Measurements from ENCODE around the gene KRTAP4-7.
"Not testable (repeated sequence)": the region's sequence is repeated elsewhere in the genome, so short reads cannot be mapped to it uniquely, and the experiment has no call there.

Gene KRTAP4-7

DNA sequence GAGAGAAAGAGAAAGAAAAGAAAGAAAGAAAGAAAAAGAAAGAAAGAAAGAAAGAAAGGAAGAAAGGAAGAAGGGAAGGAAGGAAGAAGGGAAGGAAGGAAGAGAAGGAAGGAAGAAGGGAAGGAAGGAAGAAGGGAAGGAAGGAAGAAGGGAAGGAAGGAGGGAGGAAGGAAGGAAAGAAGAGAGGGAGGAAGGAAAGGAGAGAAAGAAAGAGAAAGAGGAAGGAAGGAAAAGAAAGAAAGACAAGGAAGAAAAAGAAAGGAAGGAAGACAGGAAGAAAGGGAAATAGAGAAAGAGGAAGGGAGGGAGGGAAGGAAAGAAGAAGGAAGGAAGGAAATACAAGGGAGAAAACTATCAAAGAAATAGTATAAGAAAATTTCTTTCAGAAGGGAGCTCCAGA lies 7.2 kb upstream of the KRTAP4-7 start:
- TF ChIP-seq, protein P1, sequence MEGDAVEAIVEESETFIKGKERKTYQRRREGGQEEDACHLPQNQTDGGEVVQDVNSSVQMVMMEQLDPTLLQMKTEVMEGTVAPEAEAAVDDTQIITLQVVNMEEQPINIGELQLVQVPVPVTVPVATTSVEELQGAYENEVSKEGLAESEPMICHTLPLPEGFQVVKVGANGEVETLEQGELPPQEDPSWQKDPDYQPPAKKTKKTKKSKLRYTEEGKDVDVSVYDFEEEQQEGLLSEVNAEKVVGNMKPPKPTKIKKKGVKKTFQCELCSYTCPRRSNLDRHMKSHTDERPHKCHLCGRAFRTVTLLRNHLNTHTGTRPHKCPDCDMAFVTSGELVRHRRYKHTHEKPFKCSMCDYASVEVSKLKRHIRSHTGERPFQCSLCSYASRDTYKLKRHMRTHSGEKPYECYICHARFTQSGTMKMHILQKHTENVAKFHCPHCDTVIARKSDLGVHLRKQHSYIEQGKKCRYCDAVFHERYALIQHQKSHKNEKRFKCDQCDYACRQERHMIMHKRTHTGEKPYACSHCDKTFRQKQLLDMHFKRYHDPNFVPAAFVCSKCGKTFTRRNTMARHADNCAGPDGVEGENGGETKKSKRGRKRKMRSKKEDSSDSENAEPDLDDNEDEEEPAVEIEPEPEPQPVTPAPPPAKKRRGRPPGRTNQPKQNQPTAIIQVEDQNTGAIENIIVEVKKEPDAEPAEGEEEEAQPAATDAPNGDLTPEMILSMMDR (IDR thresholded peaks at IDR 0.05; ENCODE audit: extremely low read depth, missing control alignments) = no peak
- DNase-seq (ENCODE audit: low spot score) = no peak

- TF ChIP-seq, protein P1 (IDR thresholded peaks at IDR 0.05; ENCODE audit: extremely low read depth, missing control alignments) = no peak
- no peak for DNase-seq (ENCODE audit: low spot score)
These were observed 1.3 kb upstream of the KRTAP4-7 start for GRCh38 chr17:41082626-41083025.

DNA sequence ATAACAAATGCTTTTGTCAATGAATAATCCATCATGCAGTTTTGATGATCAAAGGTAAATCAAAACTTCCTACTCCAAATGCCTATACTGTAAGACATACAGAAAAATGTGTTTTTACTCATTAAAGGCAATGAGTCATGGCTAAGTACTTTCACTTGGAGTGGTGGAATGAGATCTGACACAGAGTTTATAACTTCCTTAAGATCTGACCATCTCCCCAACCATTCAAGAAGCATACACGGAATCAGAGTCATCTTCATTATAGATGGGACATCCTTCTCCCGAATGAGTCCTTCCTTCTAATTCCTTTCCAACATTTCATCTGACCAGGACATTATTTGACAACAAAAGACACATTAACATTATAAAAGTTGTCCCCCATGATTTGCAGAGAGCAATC lies 523 bp upstream of the KRTAP4-7 start:
- DNase-seq (ENCODE audit: low spot score) = not testable (repeated sequence)

GRCh38 chr17:41088760-41089352 lies 4.9 kb downstream of the KRTAP4-7 start:
- DNase-seq (ENCODE audit: low spot score) = not testable (repeated sequence)

GRCh38 chr17:41096055-41096454 lies 12.1 kb downstream of the KRTAP4-7 start:
- TF ChIP-seq, protein P1 (IDR thresholded peaks at IDR 0.05; ENCODE audit: extremely low read depth, missing control alignments) = no peak
- no peak for DNase-seq (ENCODE audit: low spot score)

DNA sequence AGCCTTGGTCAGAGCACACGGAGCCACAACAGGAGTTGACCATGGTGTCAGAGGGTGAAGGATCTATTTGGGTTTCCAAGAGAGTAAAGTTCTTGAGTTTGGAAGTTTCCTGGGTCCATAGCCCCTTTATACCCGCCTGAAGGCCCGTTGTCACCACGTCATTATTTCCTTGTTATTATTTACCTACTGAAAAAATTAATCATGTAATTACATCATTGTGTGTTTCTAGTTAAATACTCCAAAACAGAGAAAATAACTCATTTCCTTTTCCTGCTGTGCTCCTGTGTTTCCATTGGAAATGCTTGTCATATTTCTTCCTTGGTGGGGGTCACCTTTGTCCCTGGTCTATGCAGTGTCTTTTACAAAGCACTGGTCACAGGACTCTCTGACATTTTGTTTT lies 14.1 kb downstream of the KRTAP4-7 start, which contains the start of gene KRTAP4-8:
TSS of gene KRTAP4-8 (minus strand) at position 101 of the 400 bp plus-strand sequence. CDS start at position 43, 58 bp downstream.
- TF ChIP-seq, protein P1 (IDR thresholded peaks at IDR 0.05; ENCODE audit: extremely low read depth, missing control alignments) = no peak
- no peak for DNase-seq (ENCODE audit: low spot score)

DNA sequence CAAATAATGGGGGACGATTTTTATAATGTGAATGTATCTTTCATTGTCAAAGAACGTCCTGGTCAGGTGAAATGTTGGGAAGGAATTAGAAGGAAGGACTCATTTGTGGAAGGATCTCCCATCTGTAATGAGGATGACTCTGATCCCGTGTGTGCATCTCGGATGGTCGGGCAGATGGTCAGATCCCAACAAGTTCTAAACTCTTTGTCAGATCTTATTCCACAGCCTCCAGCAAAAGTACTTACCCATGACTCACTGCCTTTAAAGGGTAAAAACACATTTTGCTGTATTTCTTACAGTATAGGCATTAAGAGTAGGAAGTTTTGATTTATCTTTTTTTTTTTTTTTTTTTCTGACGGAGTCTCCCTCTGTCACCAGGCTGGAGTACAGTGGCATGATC lies 14.5 kb downstream of the KRTAP4-7 start:
- no peak for DNase-seq (ENCODE audit: low spot score)
- TF ChIP-seq, protein P1 (IDR thresholded peaks at IDR 0.05; ENCODE audit: extremely low read depth, missing control alignments) = no peak

DNA sequence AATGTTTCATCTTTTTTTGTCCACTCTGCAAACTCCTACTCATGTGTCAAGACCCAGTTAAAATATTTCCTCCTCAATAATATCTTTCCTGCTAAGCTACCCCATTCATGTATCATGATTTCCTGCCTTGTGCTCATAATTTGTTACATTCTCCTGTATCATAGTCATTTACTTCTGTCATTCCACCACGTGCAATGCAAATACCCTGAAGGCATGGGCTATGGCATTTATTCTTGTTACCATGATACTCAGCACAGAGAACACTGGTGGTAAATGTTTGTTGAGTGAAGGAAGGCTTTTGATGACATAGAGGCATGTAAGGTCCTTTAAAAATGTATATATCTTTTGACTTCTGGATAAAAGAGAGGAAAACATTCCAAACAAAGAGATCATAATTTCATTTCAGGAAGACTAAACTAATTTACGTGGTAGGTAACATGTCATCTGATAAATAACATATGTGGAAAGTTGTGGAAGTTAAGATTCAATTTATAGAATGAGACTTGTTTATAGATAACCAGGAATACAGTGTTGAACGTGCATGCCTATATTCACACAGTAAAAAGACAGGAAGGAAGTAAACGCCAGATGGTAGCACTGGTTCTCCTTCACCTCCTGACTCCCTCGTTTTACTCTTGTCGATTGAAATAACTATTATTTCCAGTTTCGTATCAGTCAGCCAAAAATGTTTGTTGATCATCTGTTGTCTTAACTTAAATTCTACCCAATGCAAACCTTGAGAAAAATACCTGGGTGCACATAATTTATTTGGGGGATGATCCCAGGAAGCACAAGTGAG lies 15.9 kb downstream of the KRTAP4-7 start:
- DNase-seq (ENCODE audit: low spot score) = not testable (repeated sequence)
